Liver (tissue), 3 donors: ENCODE results near the gene POLG.

Experiments used
- FOXA1 ChIP-seq: IDR thresholded peaks from 2 replicates; pipeline ENCODE4 v1.6.1; 2016; ENCODE audit warnings: antibody characterized with exemption
- HNF4A ChIP-seq, 2 donors: conservative IDR thresholded peaks; 2 replicates each; pipeline ENCODE4 v1.6.1; 2016; ENCODE audit warnings: antibody characterized with exemption in 2 of 2, mild to moderate bottlenecking in 2 of 2
- YY1 ChIP-seq: IDR thresholded peaks from 2 replicates; pipeline ENCODE4 v1.6.1; 2016; ENCODE audit warnings: antibody characterized with exemption, mild to moderate bottlenecking
- TF ChIP-seq, protein P1 (sequence below): fragments of 150-350 bp; IDR thresholded peaks from 2 replicates; pipeline ENCODE4 v1.5.1; 2017; ENCODE audit warnings: improper control_type of control experiment, low read depth, low read length; ENCODE audit not compliant: missing input control
- TF ChIP-seq, protein P2 (sequence below): IDR thresholded peaks from 2 replicates; pipeline ENCODE4 v1.6.1; 2016; ENCODE audit warnings: antibody characterized with exemption
- donor health status: healthy.
- donor health status: healthy.

GRCh38 chr15:89384176-89384604 is 49.6 kb upstream of the POLG start:
- TF ChIP-seq, protein P1, sequence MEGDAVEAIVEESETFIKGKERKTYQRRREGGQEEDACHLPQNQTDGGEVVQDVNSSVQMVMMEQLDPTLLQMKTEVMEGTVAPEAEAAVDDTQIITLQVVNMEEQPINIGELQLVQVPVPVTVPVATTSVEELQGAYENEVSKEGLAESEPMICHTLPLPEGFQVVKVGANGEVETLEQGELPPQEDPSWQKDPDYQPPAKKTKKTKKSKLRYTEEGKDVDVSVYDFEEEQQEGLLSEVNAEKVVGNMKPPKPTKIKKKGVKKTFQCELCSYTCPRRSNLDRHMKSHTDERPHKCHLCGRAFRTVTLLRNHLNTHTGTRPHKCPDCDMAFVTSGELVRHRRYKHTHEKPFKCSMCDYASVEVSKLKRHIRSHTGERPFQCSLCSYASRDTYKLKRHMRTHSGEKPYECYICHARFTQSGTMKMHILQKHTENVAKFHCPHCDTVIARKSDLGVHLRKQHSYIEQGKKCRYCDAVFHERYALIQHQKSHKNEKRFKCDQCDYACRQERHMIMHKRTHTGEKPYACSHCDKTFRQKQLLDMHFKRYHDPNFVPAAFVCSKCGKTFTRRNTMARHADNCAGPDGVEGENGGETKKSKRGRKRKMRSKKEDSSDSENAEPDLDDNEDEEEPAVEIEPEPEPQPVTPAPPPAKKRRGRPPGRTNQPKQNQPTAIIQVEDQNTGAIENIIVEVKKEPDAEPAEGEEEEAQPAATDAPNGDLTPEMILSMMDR, result no peak
- TF ChIP-seq, protein P2, sequence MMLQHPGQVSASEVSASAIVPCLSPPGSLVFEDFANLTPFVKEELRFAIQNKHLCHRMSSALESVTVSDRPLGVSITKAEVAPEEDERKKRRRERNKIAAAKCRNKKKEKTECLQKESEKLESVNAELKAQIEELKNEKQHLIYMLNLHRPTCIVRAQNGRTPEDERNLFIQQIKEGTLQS, result no peak
- no peak for TF ChIP-seq YY1
- TF ChIP-seq HNF4A (conservative IDR thresholded peaks at IDR 0.05), result no peak
- no peak for TF ChIP-seq FOXA1
